ENCODE data around the gene GP9. TPM values are rescaled to one million over a fixed set of nuclear protein-coding genes. Genes with fewer than 3 reads are reported as not detected.

The GP9 gene
- total RNA-seq, 6 experiments from 2014 or later: not detected

DNA sequence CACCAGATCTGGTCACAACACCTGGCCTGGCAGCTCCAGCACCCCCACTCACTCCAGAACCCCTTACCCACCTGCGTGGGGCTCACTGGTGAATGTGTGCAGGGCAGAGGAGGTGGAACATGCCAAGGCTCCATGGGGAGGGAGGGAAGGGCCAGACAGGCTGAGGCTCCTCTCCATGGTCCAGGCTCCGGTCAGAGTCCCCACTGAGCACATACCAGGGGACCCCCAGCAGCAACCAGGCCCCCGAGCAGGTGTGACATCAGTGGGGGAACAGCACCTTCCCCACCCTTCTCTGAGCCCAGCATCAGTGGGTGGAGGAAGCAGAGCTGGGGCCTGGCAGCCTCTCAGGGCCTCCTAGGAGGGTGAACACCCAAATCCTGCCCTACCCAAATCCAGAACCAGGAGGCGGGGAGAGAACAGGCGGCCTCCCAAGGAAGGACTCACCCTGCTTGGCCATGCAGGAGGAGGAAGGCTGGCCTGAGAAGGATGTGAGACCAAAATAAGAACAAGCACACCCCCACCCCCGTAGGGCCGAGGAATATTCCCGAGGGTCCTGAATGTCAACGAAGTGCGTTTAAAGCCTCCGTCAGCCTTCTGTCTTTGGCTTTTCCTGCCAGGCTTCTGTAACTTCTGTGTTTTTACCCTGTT lies 1.1 kb upstream of the GP9 start:
- TF ChIP-seq, protein P1, sequence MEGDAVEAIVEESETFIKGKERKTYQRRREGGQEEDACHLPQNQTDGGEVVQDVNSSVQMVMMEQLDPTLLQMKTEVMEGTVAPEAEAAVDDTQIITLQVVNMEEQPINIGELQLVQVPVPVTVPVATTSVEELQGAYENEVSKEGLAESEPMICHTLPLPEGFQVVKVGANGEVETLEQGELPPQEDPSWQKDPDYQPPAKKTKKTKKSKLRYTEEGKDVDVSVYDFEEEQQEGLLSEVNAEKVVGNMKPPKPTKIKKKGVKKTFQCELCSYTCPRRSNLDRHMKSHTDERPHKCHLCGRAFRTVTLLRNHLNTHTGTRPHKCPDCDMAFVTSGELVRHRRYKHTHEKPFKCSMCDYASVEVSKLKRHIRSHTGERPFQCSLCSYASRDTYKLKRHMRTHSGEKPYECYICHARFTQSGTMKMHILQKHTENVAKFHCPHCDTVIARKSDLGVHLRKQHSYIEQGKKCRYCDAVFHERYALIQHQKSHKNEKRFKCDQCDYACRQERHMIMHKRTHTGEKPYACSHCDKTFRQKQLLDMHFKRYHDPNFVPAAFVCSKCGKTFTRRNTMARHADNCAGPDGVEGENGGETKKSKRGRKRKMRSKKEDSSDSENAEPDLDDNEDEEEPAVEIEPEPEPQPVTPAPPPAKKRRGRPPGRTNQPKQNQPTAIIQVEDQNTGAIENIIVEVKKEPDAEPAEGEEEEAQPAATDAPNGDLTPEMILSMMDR (IDR thresholded peaks at IDR 0.05): no peak
- Mint-ChIP-seq H3K27ac (no peak overlapping the region), H3K4me3 (no peak overlapping the region), H3K36me3 (ENCODE audit: low read depth) (no peaks in the 10 kb centered on the region), H3K9me3 (no peaks in the 10 kb centered on the region), H3K4me1 (ENCODE audit: low read depth) (no peaks in the 10 kb centered on the region), H3K27me3 (ENCODE audit: insufficient read depth) (peaks cover 27% of the 10 kb centered on the region)
- no peak for DNase-seq

DNA sequence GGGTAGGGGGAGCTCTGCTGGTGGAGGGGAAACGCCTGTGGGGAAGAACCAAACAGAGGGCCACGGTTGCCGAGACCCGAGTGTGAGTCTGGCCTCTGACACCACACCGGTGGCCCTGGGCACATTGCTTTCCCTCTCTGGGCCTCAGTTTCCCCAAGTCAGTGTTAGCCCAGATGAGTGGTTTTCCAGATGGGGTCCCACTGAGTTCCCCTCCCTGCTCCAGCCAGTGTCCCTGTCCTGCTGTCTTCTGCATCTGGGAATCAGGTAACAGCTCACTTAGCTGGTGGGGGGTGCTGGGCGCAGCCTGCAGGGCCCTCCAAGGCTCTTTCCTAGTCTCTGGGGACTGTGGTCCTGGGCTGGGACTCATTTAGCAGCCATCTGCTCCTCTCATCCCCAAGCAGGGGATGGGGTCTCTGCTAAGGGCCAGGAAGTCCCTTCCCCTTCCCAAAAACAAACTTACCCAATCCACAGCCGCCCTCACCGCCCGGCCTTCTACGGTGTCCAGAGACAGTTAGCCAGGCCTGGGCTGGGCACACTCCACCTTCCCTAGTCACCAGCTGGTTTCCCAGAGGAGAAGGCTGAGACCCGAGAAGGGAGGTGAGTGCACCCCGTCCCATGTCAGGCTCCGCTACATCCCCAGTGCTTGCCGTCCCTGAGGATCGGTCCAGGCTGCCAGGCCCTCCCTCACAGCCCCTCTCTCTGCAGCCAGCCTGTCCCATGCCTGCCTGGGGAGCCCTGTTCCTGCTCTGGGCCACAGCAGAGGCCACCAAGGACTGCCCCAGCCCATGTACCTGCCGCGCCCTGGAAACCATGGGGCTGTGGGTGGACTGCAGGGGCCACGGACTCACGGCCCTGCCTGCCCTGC lies 676 bp downstream of the GP9 start:
- DNase-seq: no peak
- Mint-ChIP-seq H3K9me3 (no peaks in the 10 kb centered on the region), H3K4me3 (no peak overlapping the region), H3K27me3 (ENCODE audit: insufficient read depth) (peaks cover 30% of the 10 kb centered on the region), H3K27ac (no peak overlapping the region), H3K4me1 (ENCODE audit: low read depth) (no peaks in the 10 kb centered on the region), H3K36me3 (ENCODE audit: low read depth) (no peaks in the 10 kb centered on the region)
- TF ChIP-seq, protein P1 (IDR thresholded peaks at IDR 0.05): no peak

DNA sequence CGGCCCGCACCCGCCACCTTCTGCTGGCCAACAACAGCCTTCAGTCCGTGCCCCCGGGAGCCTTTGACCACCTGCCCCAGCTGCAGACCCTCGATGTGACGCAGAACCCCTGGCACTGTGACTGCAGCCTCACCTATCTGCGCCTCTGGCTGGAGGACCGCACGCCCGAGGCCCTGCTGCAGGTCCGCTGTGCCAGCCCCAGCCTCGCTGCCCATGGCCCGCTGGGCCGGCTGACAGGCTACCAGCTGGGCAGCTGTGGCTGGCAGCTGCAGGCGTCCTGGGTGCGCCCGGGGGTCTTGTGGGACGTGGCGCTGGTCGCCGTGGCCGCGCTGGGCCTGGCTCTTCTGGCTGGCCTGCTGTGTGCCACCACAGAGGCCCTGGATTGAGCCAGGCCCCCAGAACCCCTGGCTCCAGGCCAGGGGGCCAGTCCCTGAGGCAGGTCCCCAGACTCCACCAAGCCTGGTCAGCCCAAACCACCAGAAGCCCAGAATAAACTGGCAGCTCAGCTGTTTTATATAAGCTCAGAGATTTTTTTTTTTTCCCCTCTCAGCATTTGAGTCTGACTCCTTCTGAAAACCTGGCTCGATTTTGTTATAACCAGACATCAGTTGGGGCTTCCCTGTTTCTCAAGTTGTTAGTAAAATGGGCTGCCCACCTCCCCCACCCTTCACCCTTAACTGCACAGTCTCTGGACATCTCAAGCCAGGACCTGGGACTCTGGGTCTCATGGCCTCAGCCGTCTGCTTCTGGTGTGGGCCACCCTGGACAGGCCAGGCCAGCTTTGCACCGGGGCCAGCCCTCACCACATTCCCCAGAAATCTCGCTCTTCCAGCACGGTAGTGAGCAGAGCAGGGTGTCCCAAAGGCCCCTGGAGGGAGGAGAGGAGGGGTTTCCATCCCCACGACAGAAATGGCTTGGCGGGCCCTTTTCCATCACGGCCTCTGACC lies 1.6 kb downstream of the GP9 start:
- TF ChIP-seq, protein P1 (IDR thresholded peaks at IDR 0.05): no peak
- Mint-ChIP-seq H3K36me3 (ENCODE audit: low read depth) (no peaks in the 10 kb centered on the region), H3K27me3 (ENCODE audit: insufficient read depth) (peaks cover 26% of the 10 kb centered on the region), H3K27ac (no peak overlapping the region), H3K9me3 (no peaks in the 10 kb centered on the region), H3K4me3 (no peak overlapping the region), H3K4me1 (ENCODE audit: low read depth) (no peaks in the 10 kb centered on the region)
- no peak for DNase-seq

DNA sequence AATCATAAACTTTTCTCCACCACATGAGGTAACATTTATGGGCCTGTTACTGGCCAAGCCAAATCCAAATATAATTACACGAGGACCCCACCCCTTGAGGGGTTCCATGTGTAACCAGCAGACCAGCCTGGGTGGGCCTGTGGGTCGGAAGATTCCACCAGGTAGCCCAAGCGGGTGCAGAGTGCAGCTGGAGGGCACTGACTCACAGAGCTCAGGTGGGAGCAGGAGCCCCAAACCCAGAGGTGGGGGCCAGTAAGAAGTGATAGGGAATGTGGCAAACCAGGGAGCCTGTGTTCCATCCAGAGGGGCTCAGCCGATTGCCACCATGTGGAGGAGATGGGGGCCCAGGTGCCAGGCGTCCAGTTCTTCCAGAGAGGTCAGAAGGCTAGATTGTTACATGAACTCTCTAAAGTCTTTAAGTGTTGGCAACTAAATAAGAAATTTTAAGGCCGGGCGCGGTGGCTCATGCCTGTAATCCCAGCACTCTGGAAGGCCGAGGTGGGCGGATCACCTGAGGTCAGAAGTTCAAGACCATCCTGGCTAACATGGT lies 2.6 kb downstream of the GP9 start:
- Mint-ChIP-seq H3K36me3 (ENCODE audit: low read depth) (0 out of 2 replicates have a peak, but pooled peaks cover 6% of the 10 kb centered on the region), H3K27ac (no peak overlapping the region), H3K9me3 (peaks cover 8% of the 10 kb centered on the region), H3K27me3 (ENCODE audit: insufficient read depth) (peaks cover 32% of the 10 kb centered on the region), H3K4me3 (no peak overlapping the region), H3K4me1 (ENCODE audit: low read depth) (no peaks in the 10 kb centered on the region)
- TF ChIP-seq, protein P1 (IDR thresholded peaks at IDR 0.05): no peak
- no peak for DNase-seq
